Esophagus (tissue), 2 donors: ENCODE measurements around the gene FAT1. TPM values are rescaled to one million over a fixed set of nuclear protein-coding genes. Genes with fewer than 3 reads are reported as not detected.
"Not testable (repeated sequence)": the region's sequence is repeated elsewhere in the genome, so short reads cannot be mapped to it uniquely, and the experiment has no call there.

Experiments used
- H3K27ac ChIP-seq, 2 donors: one replicate each; pipeline ENCODE4 v1.5.1; 2013; ENCODE audit warnings: low read depth in 2 of 2, mild to moderate bottlenecking in 2 of 2, inconsistent platforms in 1 of 2, low read length in 1 of 2, moderate library complexity in 1 of 2
- H3K27me3 ChIP-seq, 2 donors: one replicate each; pipeline ENCODE4 v1.6.1; 2013; ENCODE audit warnings: low read length in 2 of 2, control low read depth in 1 of 2, mild to moderate bottlenecking in 1 of 2; ENCODE audit not compliant: insufficient read depth in 2 of 2, control insufficient read depth in 1 of 2
- H3K36me3 ChIP-seq, 2 donors: one replicate each; pipeline ENCODE4 v1.6.1; 2013; ENCODE audit warnings: low read length in 1 of 2; ENCODE audit not compliant: control insufficient read depth in 2 of 2, insufficient read depth in 2 of 2
- H3K4me1 ChIP-seq, 2 donors: one replicate each; pipeline ENCODE4 v1.6.1; 2013; ENCODE audit warnings: low read length in 1 of 2; ENCODE audit not compliant: control insufficient read depth in 2 of 2, insufficient read depth in 2 of 2
- H3K4me3 ChIP-seq, 2 donors: one replicate each; pipeline ENCODE4 v1.5.1; 2013; ENCODE audit warnings: low read length in 2 of 2, mild to moderate bottlenecking in 2 of 2, low read depth in 1 of 2, moderate library complexity in 1 of 2
- H3K9me3 ChIP-seq, 2 donors: one replicate each; pipeline ENCODE4 v1.6.1; 2013; ENCODE audit warnings: mild to moderate bottlenecking in 2 of 2, low read depth in 1 of 2, low read length in 1 of 2, moderate library complexity in 1 of 2; ENCODE audit not compliant: control insufficient read depth in 2 of 2, insufficient read depth in 1 of 2
- WGBS, 2 donors: extraction: QIAGEN DNeasy Blood & Tissue Kit; methylation state at CpG; one replicate each; pipeline ENCODE4 v1.1.7; 2013; 5-methylcytosine and 5-hydroxymethylcytosine counted together
- polyA plus RNA-seq, 2 donors: library from polyadenylated mRNA; stranded (reverse); fragments of 200-250 nt; gene quantifications; one replicate each; pipeline ENCODE4 v1.2.3, GENCODE V29; 2013
- donor health status: healthy with polysubstance abuse.
- donor health status: Bipolar disorder and iron deficiency.

The FAT1 gene
- polyA plus RNA-seq, 2 donors: 11.5 to 21.0 TPM

DNA sequence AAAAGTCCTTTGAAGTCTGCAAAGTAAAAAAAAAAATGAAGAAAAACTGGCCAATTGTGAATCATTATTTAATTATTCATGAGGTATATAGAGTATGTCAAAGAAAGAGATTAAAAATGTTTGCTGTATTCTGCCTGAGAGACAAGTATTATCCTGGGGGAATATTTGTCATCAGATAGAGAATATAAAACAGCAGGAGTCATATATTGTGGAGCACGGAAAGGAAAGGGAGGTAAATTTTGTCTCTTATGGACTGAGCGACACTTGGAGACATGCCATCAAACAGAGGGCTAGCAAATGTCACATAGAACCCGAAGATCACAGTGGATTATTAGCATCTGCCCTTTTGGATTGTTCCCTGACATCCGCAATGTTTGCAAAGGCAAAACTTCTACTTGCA, 39.2 kb upstream of the FAT1 start:
- Histone ChIP-seq H3K36me3 (no peaks in the 10 kb centered on the region), H3K4me3 (no peak overlapping the region), H3K4me1 (peaks cover 0 to 8% of the 10 kb centered on the region in 2 donors), H3K9me3 (no peaks in the 10 kb centered on the region), H3K27me3 (no peaks in the 10 kb centered on the region), H3K27ac (no peak overlapping the region)
- 60 to 63% methylated on average over 4 of the region's 4 CpGs for WGBS, 2 donors

- 54 to 56% methylated on average over 2 of the region's 2 CpGs for WGBS, 2 donors
- H3K27ac ChIP-seq: no peak overlapping the region
- no peaks in the 10 kb centered on the region for H3K36me3 ChIP-seq
- H3K4me3 ChIP-seq: no peak overlapping the region
- H3K4me1 ChIP-seq: peaks cover 0 to 8% of the 10 kb centered on the region in 2 donors
- H3K27me3 ChIP-seq: no peaks in the 10 kb centered on the region
- no peaks in the 10 kb centered on the region for H3K9me3 ChIP-seq
These were observed 38.7 kb upstream of the FAT1 start for GRCh38 chr4:186762361-186762760.

DNA sequence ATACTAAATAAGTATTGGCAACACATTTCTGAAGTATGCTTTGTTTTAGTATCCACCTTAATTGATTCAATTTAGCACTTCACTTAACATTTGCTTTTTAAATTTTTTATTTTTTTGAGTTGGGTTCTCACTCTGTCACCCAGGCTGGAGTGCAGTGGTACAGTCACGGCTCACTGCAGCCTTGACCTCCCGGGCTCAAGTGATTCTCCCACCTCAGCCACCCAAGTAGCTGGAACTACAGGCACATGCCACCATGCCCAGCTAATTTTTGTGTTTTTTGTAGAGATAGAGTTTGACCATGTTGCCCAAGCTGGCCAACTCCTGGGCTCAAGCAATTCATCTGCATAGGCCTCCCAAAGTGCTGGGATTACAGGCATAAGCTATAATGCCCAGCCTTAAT, 38.3 kb upstream of the FAT1 start:
- WGBS, 2 donors: 95 to 96% methylated on average over 2 of the region's 2 CpGs
- not testable (repeated sequence) for H3K27ac ChIP-seq, H3K36me3 ChIP-seq, H3K27me3 ChIP-seq, H3K4me1 ChIP-seq, H3K9me3 ChIP-seq, H3K4me3 ChIP-seq

- peaks cover 0 to 8% of the 10 kb centered on the region in 2 donors for H3K4me1 ChIP-seq
- H3K27ac ChIP-seq: no peak overlapping the region
- no peak overlapping the region for H3K4me3 ChIP-seq
- WGBS, 2 donors: 80% methylated on average over 3 of the region's 3 CpGs
- no peaks in the 10 kb centered on the region for H3K27me3 ChIP-seq
- H3K9me3 ChIP-seq: no peaks in the 10 kb centered on the region
- H3K36me3 ChIP-seq: no peaks in the 10 kb centered on the region
These were observed 37.7 kb upstream of the FAT1 start for GRCh38 chr4:186761393-186761792.

DNA sequence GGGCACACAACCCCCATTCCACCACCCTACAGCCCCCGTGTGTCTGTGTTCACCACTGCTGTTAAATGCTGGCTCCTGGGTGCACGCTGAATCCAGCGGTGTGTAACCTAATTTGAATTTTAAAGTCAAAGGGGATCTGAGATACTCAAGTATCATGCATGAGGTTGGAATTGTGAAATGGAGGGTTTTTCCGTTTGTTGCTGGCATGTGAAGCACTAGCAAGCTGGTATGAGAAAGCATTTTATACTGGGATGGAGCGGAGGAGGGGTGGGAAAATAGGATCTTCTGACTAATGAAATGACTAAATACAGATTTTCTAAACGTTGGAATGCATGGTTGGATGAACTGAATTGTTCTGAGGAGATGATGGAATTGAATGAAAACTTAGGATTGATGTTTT, 36.9 kb upstream of the FAT1 start:
- Histone ChIP-seq H3K9me3 (no peaks in the 10 kb centered on the region), H3K27ac (no peak overlapping the region), H3K27me3 (no peaks in the 10 kb centered on the region), H3K4me1 (peaks cover 0 to 4% of the 10 kb centered on the region in 2 donors), H3K4me3 (no peak overlapping the region), H3K36me3 (no peaks in the 10 kb centered on the region)
- WGBS, 2 donors: 73 to 76% methylated on average over 6 of the region's 6 CpGs

DNA sequence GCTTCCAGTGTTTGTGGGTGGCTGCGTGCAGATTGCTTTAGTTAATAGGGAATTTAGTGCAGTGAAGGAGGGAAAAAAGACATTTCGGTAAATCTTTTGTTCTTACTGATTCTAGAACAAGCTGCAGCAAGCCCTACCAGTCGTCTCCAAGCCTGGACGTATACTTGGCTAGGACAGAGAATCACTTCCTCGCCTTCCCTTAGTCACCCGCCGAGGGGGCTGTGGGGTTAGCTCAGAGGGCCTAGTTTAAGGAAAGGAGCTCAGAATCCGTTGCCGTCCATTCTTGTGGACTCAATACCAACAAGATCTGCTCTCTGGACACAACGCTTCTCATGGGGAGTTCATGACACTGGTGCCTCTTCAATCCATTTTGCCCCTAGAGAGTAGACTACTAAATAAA, 36.3 kb upstream of the FAT1 start:
- Histone ChIP-seq H3K27ac (no peak overlapping the region), H3K27me3 (no peaks in the 10 kb centered on the region), H3K9me3 (no peaks in the 10 kb centered on the region), H3K4me1 (peaks cover 0 to under 1% of the 10 kb centered on the region in 2 donors), H3K36me3 (no peaks in the 10 kb centered on the region), H3K4me3 (no peak overlapping the region)
- 79 to 86% methylated on average over 10 of the region's 10 CpGs for WGBS, 2 donors

DNA sequence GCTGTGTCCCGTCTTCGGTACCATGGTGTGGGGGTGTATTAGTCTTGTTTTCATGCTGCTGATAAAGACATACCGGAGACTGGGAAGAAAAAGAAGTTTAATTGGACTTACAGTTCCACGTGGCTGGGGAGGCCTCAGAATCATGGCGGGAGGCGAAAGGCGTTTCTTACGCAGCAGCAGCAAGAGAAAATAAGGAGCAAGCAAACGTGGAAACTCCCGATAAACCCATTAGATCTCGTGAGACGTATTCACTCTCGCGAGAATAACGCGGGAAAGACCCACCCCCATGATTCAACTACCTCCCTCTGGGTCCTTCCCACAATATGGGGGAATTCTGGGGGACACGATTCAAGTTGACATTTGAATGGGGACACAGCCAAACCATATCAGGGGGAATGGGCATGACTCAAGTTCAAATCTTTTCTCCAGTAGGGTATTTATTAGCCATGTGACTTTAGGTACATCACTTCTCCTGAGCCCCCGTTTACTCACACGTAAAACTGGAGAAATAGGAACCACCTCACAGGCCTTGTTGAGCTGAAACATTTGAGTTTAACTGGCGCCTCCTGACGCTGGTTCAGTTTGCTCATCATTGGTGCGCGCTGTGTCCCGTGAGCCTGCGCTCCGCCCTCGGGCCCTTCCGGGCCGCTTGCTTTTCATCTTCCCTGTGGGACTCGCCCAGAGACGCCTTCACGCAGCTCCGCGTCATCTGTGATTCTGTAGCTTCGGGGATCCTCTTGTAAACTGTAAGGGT, 35.5 kb upstream of the FAT1 start:
- Histone ChIP-seq H3K4me3 (no peak overlapping the region), H3K27ac (no peak overlapping the region), H3K9me3 (no peaks in the 10 kb centered on the region), H3K4me1 (no peaks in the 10 kb centered on the region), H3K27me3 (no peaks in the 10 kb centered on the region), H3K36me3 (no peaks in the 10 kb centered on the region)
- WGBS, 2 donors: 95 to 97% methylated on average over 35 of the region's 35 CpGs

DNA sequence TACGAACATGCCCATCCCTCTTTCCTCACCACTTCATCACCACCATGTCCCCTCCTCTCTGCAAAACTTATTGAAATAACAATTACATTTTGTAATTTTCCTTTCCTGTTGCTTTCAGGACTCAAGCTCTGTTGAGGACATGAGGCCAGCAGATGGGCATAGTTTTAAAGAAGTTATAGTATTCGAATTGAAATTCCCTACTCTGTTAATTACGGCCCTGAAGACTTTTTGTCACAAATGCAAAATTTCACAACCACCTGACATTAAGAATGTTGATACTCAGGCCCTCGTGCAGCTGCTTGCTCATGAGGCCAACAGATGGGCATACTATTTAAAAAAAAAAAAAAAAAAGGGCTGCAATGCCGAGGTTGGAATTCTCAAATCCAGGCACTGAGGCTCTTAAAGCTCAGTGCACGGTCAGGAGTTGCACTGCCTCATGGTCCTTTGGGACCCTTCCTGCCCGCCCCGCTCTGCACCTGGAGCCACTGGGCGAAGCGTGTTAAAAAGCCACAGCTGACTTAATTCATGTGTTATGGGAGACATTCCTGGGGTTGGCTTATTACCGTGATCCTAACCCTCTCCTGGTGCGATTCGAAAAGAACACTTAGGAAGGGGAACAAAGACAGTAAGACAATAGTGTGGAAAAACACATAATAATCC, 34.2 kb upstream of the FAT1 start:
- H3K4me3 ChIP-seq: no peak overlapping the region
- no peaks in the 10 kb centered on the region for H3K36me3 ChIP-seq
- H3K4me1 ChIP-seq: no peaks in the 10 kb centered on the region
- no peak overlapping the region for H3K27ac ChIP-seq
- H3K9me3 ChIP-seq: no peaks in the 10 kb centered on the region
- no peaks in the 10 kb centered on the region for H3K27me3 ChIP-seq
- 88% methylated on average over 13 of the region's 13 CpGs for WGBS, 2 donors

DNA sequence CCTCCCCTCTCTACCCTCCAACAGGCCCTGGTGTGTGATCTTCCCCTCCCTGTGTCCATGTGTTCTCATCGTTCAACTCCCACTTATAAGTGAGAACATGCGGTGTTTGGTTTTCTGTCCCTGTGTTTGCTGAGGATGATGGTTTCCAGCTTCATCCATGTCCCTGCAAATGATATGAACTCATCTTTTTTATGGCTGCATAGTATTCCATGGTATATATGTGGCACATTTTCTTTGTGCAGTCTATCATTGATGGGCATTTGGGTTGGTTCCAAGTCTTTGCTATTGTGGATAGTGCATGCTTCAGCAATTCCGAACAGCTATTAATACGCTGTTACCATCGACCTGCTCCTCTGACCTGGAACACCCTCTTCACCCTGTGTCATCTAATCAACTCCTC, 32.9 kb upstream of the FAT1 start:
- not testable (repeated sequence) for H3K9me3 ChIP-seq, H3K4me1 ChIP-seq, H3K36me3 ChIP-seq, H3K4me3 ChIP-seq, H3K27me3 ChIP-seq, H3K27ac ChIP-seq
- 89 to 93% methylated on average over 5 of the region's 5 CpGs for WGBS, 2 donors
